PC-9 (cell line): Measurements from ENCODE around the gene TMEM131L. TPM values are rescaled to one million over a fixed set of nuclear protein-coding genes. Genes with fewer than 3 reads are reported as not detected.

ENCODE experiments used
- BruUV-seq: library from RNA; stranded (reverse); fragments of 400-500 nt; replicated peaks from 2 replicates; lab custom pipeline; 2021; lab: Mats Ljungman, UMichigan
- CTCF ChIA-PET: fragments of 300-600 bp; sonication (Branson Sonifier 250); formaldehyde crosslinking; loops from one replicate; lab custom pipeline; 2022; ENCODE audit warnings: antibody characterized with exemption; lab: Charles Lee
- POLR2A ChIA-PET: fragments of 300-600 bp; sonication (Branson Sonifier 250); formaldehyde crosslinking; loops from one replicate; lab custom pipeline; 2022; ENCODE audit warnings: antibody characterized with exemption; ENCODE audit not compliant: unreplicated experiment; lab: Charles Lee
- DNase-seq, 2 experiments: peaks; one replicate each; pipeline versions ENCODE4 v3.0.0 to v3.0.0-alpha.2; 2015 to 2022; ENCODE audit warnings: mixed read lengths in 1 of 2
- H2AFZ ChIP-seq: fragments of 200-600 bp; sonication (generic); 2 replicates; pipeline ENCODE4 v1.8.1; 2017; ENCODE audit warnings: antibody characterized with exemption
- H3F3A ChIP-seq: fragments of 200-600 bp; sonication (generic); 2 replicates; pipeline ENCODE4 v1.8.1; 2017; ENCODE audit warnings: antibody characterized with exemption, mild to moderate bottlenecking, low read depth; ENCODE audit not compliant: insufficient read depth
- H3K27ac ChIP-seq: fragments of 200-600 bp; sonication (generic); 2 replicates; pipeline ENCODE4 v1.6.1; 2016; ENCODE audit warnings: mixed run types
- H3K27me3 ChIP-seq: fragments of 200-600 bp; sonication (generic); 2 replicates; pipeline ENCODE4 v1.6.1; 2016; ENCODE audit warnings: low read depth, mixed run types; ENCODE audit not compliant: insufficient read depth
- H3K36me3 ChIP-seq: fragments of 200-600 bp; sonication (generic); 2 replicates; pipeline ENCODE4 v1.6.1; 2016; ENCODE audit warnings: low read depth, mixed run types
- H3K4me1 ChIP-seq: fragments of 200-600 bp; sonication (generic); replicated peaks from 2 replicates; pipeline ENCODE4 v1.6.1; 2016; ENCODE audit warnings: mixed run types; ENCODE audit not compliant: insufficient read depth
- H3K4me2 ChIP-seq: fragments of 200-600 bp; sonication (generic); 2 replicates; pipeline ENCODE4 v1.6.1; 2017; ENCODE audit warnings: mixed run types
- H3K4me3 ChIP-seq: fragments of 200-600 bp; sonication (generic); 2 replicates; pipeline ENCODE4 v1.6.1; 2016; ENCODE audit warnings: mixed run types
- H3K79me2 ChIP-seq: fragments of 200-600 bp; sonication (generic); 2 replicates; pipeline ENCODE4 v1.6.1; 2017; ENCODE audit warnings: low read depth, mixed run types
- H3K9me2 ChIP-seq: fragments of 200-600 bp; sonication (generic); 2 replicates; pipeline ENCODE4 v1.8.1; 2017; ENCODE audit warnings: mild to moderate bottlenecking; ENCODE audit not compliant: insufficient read depth
- H3K9me3 ChIP-seq: fragments of 200-600 bp; sonication (generic); 2 replicates; pipeline ENCODE4 v1.8.1; 2016; ENCODE audit warnings: low read depth; ENCODE audit not compliant: insufficient read depth
- H4K20me1 ChIP-seq: fragments of 200-600 bp; sonication (generic); 2 replicates; pipeline ENCODE4 v1.8.1; 2017; ENCODE audit not compliant: insufficient read depth
- CTCF ChIP-seq: fragments of 200-600 bp; sonication (generic); conservative IDR thresholded peaks from 2 replicates; pipeline ENCODE4 v1.6.1; 2017; ENCODE audit warnings: mixed run types, antibody characterized with exemption, mild to moderate bottlenecking, moderate library complexity
- EZH2 ChIP-seq: fragments of 200-600 bp; sonication (generic); IDR thresholded peaks from 2 replicates; pipeline ENCODE4 v1.8.0; 2017; ENCODE audit warnings: antibody characterized with exemption, low read depth
- intact Hi-C: fragments of 100-400 bp; cut with micrococcal nuclease; formaldehyde crosslinking; loops from one replicate; pipeline ENCODE4 v1.10.0; 2022; ENCODE audit not compliant: unreplicated experiment
- total RNA-seq: library from RNA; stranded (reverse); gene quantifications from 2 replicates; pipeline ENCODE4 v1.2.3, GENCODE V29; 2021

The TMEM131L gene
- total RNA-seq, 1 experiment from 2014 or later = 3.8 TPM

GRCh38 chr4:153472122-153473037, 6.2 kb downstream of the TMEM131L start:
- intact Hi-C loops = no loop called here
- Histone ChIP-seq H3K27me3 (no peaks in the 10 kb centered on the region), H2AFZ (no peak overlapping the region), H4K20me1 (no peaks in the 10 kb centered on the region), H3K9me2 (no peaks in the 10 kb centered on the region), H3K4me2 (no peak overlapping the region), H3K36me3 (no peaks in the 10 kb centered on the region), H3F3A (peaks cover 15% of the 10 kb centered on the region), H3K4me3 (no peak overlapping the region), H3K9me3 (no peaks in the 10 kb centered on the region), H3K4me1 (peaks cover 28% of the 10 kb centered on the region), H3K27ac (0 out of 2 replicates have a peak overlapping the region, but pooled peaks have one; percentile 26), H3K79me2 (peaks cover 9% of the 10 kb centered on the region)
- CTCF ChIA-PET = no interaction called here
- no peak for TF ChIP-seq CTCF
- TF ChIP-seq EZH2 = no peak
- POLR2A ChIA-PET = no interaction called here
- no peak for DNase-seq
- BruUV-seq = no TSS peak

- no peaks in the 10 kb centered on the region for H3K36me3 ChIP-seq
- 0 out of 2 replicates have a peak, but pooled peaks cover 6% of the 10 kb centered on the region for H3F3A ChIP-seq
- CTCF ChIA-PET = no interaction called here
- H3K4me2 ChIP-seq = no peak overlapping the region
- H3K9me2 ChIP-seq = no peaks in the 10 kb centered on the region
- BruUV-seq = no TSS peak
- H3K4me1 ChIP-seq = peaks cover 10% of the 10 kb centered on the region; the same call in 1 of the 2 replicates
- intact Hi-C loops = no loop called here
- no peak overlapping the region for H2AFZ ChIP-seq
- no peak for TF ChIP-seq CTCF
- TF ChIP-seq EZH2 = no peak
- no peaks in the 10 kb centered on the region for H4K20me1 ChIP-seq
- POLR2A ChIA-PET = no interaction called here
- no peak overlapping the region for H3K27ac ChIP-seq
- H3K27me3 ChIP-seq = no peaks in the 10 kb centered on the region
- peaks cover 4% of the 10 kb centered on the region; the same call in 1 of the 2 replicates for H3K79me2 ChIP-seq
- no peak for DNase-seq
- H3K9me3 ChIP-seq = no peaks in the 10 kb centered on the region
- no peak overlapping the region for H3K4me3 ChIP-seq
Measured at GRCh38 chr4:153474251-153474650, 8.1 kb downstream of the TMEM131L start.

GRCh38 chr4:153476829-153477574, 10.8 kb downstream of the TMEM131L start:
- no peaks in the 10 kb centered on the region for H3K9me3 ChIP-seq
- H3F3A ChIP-seq = no peaks in the 10 kb centered on the region
- H3K4me2 ChIP-seq = no peak overlapping the region
- ChIA-PET CTCF (no interaction called here), POLR2A (no interaction called here)
- no peak overlapping the region for H3K4me3 ChIP-seq
- H3K4me1 ChIP-seq = peaks cover 3% of the 10 kb centered on the region; the same call in 1 of the 2 replicates
- no peaks in the 10 kb centered on the region for H3K36me3 ChIP-seq
- no peaks in the 10 kb centered on the region for H3K27me3 ChIP-seq
- no peak for TF ChIP-seq EZH2
- TF ChIP-seq CTCF = no peak
- H3K27ac ChIP-seq = no peak overlapping the region
- BruUV-seq = no TSS peak
- 0 out of 2 replicates have a peak, but pooled peaks cover 4% of the 10 kb centered on the region for H3K79me2 ChIP-seq
- no peaks in the 10 kb centered on the region for H4K20me1 ChIP-seq
- H2AFZ ChIP-seq = no peak overlapping the region
- no peaks in the 10 kb centered on the region for H3K9me2 ChIP-seq
- intact Hi-C loops = no loop called here
- no peak for DNase-seq
